GM21515 (cell line): ENCODE data around the gene PLPPR3.

Source experiments
- ATAC-seq: cut with Tn5 transposase; IDR thresholded peaks from one replicate; pipeline ENCODE4 v1.9.1; 2021; ENCODE audit not compliant: unreplicated experiment

Gene PLPPR3, protein sequence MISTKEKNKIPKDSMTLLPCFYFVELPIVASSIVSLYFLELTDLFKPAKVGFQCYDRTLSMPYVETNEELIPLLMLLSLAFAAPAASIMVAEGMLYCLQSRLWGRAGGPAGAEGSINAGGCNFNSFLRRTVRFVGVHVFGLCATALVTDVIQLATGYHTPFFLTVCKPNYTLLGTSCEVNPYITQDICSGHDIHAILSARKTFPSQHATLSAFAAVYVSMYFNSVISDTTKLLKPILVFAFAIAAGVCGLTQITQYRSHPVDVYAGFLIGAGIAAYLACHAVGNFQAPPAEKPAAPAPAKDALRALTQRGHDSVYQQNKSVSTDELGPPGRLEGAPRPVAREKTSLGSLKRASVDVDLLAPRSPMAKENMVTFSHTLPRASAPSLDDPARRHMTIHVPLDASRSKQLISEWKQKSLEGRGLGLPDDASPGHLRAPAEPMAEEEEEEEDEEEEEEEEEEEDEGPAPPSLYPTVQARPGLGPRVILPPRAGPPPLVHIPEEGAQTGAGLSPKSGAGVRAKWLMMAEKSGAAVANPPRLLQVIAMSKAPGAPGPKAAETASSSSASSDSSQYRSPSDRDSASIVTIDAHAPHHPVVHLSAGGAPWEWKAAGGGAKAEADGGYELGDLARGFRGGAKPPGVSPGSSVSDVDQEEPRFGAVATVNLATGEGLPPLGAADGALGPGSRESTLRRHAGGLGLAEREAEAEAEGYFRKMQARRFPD

DNA sequence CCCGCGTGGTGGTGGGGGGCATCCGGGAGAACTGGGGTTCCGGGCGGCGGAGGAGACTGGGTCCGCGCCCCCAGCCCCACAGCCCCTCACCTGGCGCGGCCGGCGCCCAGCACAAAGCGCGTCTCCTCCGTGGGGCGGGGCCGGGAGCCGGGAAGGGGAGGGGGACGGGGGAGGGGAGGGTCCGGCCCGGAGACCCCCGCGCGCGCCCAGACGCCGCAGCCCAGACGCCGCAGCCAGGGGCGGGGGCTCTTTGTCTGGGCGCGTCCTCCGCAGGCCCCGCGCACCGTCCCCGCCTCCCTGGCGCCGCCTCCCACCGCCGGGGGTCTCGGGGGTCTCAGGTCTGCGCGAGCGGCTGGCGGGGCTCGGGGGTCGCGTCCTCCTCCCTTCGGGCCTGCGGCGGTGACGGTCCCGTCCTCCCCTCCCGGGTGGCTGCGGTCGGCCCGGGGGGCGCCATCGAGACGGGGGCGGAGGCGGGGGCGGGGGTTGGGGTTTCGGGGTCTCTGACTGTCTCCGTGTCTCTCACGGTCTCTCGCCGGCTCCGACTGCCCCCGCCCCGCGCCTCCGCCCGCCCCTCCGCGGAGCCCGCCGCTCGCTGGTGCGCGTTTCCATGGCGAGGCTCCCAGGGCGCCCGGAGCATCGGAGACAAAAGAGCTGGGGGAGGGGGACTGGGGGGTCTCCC, at the start of gene PLPPR3:
TSS of gene PLPPR3 (minus strand) at position 131 of the 679 bp plus-strand sequence. CDS start 396 bp downstream, outside the sequence.
- no peak for ATAC-seq

- no peak for ATAC-seq
Measured at GRCh38 chr19:870963-871401, 49.2 kb upstream of the PLPPR3 start.

- no peak for ATAC-seq
Measured at GRCh38 chr19:870314-870713, 48.6 kb upstream of the PLPPR3 start.

DNA sequence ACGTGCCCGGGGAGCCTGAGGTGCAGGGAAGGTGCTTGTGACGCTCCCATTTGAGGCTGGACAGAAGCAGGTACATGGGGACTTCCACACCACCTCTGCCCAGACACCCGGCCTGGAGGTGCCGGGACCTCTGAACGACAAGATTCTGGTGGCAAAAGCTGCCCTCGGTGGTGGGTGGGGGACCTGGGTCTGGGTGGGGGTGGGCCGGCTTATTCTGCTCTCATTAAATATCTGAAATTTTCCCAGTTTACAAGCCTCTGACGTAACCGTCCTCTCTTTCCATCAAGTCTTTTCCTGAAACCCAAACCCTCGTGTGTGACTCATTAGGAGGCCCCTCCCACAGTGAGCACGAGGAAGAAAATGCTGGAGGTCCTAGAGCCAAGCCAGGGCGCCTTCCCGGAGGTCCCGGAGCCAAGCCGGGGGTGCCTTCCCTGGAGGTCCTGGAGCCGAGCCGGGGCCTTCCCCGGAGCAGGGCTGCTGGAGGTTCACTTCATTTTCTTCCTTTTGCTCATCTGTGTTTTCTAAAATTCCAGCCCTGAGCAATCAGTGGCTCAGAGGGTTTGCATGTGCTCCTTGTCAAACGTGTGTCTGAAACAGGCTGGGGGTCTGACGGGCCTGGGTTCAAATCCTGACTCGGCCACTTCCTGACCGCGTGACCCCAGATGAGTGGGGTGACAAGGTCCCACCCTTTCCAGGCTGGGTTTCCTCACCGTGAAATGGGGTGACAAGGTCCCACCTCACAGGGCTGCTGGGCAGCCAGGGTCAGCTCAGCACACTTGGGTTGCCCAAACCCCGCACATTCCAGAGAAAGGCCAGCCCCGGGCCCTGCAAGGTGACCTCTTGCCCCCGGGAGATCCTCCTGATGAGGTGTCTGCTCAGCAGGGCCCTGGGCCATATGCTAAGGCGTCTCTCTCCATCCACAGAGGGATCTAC, 47.8 kb upstream of the PLPPR3 start:
- no peak for ATAC-seq

- no peak for ATAC-seq
Measured at GRCh38 chr19:868458-869244, 46.9 kb upstream of the PLPPR3 start.

GRCh38 chr19:867855-868457, 46.2 kb upstream of the PLPPR3 start:
- no peak for ATAC-seq

DNA sequence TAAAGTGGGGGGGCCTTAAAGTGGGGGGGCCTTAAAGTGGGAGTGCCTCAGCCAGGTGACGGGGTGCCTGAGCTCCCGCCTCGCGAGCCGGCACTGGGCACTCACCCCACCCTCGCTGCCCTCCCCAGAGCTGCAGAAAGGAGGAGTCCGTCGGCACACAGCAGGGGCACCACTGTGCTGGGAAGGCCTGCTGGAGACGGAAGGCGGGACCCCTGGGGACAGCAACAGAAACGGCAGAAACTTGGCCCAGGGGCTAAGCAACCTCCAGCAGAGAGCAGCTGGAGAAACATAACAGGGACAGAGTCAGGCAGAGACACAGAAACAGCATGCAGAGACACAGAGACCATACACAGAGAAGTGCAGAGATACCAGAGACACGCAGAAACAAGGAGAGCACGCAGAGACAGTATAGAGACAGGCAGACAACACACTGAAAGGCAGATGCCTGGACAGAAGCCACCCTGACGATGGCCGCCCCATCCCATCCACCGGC, 45.6 kb upstream of the PLPPR3 start:
- no peak for ATAC-seq

DNA sequence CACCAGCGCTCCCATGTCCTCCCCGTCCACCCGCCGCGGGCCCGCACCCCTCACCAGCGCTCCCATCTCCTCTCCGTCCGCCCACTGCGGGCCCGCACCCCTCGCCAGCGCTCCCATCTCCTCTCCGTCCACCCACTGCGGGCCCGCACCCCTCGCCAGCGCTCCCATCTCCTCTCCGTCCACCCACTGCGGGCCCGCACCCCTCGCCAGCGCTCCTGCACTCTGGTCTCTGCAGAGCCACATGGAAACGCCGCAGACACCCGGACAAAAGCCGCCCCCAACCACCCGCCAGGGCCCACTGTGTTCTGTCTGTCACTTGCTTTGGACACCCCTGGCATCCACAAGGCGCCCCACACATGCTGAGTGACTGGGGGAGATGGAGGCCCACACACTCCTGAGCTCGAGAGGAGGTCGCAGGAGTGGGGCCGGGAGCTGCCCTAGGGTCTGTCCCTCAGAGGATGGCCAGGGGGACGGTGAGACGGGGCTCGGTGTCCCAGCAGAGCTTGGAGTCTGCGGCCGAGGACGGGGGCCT, 45.1 kb upstream of the PLPPR3 start:
- ATAC-seq = no peak

DNA sequence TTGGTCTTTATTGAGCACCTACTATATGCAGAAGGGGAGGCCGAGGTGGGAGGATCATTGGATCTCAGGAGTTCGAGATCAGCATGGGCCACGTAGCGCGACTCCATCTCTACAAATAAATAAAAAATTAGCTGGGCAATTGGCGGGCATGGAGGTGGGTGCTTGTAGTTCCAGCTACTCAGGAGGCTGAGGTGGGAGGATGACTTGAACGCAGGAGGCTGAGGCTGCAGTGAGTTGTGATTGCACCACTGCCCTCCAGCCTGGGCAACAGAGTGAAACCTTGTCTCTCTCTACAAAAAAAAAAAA, 41.5 kb upstream of the PLPPR3 start:
- ATAC-seq = no peak

DNA sequence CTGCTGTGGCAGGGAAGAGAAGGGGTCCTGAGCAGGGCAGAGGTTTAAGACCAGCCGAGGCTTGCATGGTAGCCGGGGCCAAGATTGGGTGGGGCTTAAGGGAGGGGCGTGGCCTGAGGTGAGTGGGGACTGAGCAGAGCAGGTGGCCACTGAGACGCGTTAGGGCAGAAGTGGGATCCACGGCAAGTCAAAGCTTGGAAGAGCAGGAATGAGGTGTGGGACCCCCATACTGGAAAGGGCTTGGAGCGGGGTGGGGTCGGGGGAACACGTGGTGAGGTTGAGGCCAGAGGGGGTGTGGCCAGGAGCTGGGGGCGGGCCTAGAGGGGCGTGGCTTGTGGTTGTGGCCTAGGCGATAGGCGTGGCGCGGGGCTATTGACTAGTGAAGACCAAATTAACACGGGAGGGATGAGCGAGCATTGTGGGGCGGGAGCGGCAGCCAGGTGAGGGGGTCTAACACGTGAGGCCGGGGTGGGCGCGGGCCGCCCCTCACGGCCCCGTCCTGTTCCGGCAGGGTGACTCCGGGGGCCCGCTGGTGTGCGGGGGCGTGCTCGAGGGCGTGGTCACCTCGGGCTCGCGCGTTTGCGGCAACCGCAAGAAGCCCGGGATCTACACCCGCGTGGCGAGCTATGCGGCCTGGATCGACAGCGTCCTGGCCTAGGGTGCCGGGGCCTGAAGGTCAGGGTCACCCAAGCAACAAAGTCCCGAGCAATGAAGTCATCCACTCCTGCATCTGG, 41.0 kb upstream of the PLPPR3 start:
- no peak for ATAC-seq

- ATAC-seq = no peak
Measured at GRCh38 chr19:861756-862580, 40.2 kb upstream of the PLPPR3 start.

DNA sequence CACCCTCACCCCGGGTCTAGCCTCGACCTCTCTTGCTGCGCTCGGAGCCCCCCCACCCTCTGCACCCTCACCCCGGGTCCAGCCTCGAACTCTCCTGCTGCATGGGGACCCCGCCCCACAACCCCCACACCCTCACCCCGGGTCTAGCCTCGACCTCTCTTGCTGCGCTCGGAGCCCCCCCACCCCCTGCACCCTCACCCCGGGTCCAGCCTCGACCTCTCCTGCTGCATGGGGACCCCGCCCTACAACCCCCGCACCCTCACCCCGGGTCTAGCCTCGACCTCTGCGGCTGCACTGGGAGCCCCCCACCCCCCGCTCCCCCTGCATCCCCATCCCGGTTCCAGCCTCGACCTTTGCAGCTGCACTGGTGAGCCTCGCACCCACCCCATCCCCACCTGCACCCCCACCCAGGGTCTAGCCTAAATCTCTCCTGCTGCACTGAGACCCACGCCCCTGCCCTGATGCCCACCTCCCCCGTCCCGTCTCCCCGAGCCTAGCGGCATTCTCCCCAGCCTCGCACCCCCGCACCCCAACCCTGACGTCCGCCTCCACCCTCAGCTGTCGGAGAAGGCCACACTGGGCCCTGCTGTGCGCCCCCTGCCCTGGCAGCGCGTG, 39.5 kb upstream of the PLPPR3 start:
- ATAC-seq = no peak

- no peak for ATAC-seq
Measured at GRCh38 chr19:858868-859843, 37.4 kb upstream of the PLPPR3 start, which contains the start of gene CFD. Gene CFD (plus strand): TSS chr19:859664. CDS start chr19:859690, 26 bp downstream.

DNA sequence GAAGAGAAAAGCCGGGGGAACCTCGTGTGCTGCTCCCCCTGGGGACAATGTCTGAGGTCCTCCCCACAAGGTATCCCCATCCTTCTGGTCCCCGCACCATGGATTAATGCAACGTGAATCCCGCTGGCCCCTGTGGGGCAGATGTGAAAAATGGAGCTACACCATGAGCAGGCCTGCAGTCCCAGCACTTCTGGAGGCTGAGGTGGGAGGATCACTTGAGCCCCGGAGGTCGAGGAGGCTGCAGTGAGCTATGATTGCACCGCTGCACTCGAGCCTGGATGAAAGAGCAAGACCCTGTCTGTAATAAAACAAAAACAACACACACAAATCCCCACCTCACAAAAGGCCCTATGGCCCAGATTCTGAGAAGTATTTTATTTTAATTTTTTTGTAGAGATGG, 36.5 kb upstream of the PLPPR3 start:
- no peak for ATAC-seq

GRCh38 chr19:855566-856120, 33.9 kb upstream of the PLPPR3 start:
- no peak for ATAC-seq

GRCh38 chr19:855142-855541, 33.4 kb upstream of the PLPPR3 start:
- no peak for ATAC-seq
